Measurements from ENCODE around the gene PPM1D. TPM values are rescaled to one million over a fixed set of nuclear protein-coding genes. Genes with fewer than 3 reads are reported as not detected.

Gene PPM1D
- polyA plus RNA-seq, 2 of the 4 experiments (the other 2 are of a cell fraction), result 10.5 to 13.5 TPM

- TF ChIP-seq REST (IDR thresholded peaks at IDR 0.05) (no peak), BHLHE40 (IDR thresholded peaks at IDR 0.05; ENCODE audit: low read depth, low read length) (no peak), SMC3 (IDR thresholded peaks at IDR 0.05) (no peak), MAFK (IDR thresholded peaks at IDR 0.05; ENCODE audit: partially characterized antibody) (no peak), FOXS1 (CRISPR knock-in tag; IDR thresholded peaks at IDR 0.05) (no peak), ZSCAN20 (CRISPR knock-in tag; IDR thresholded peaks at IDR 0.05) (no peak), CBX8 (IDR thresholded peaks at IDR 0.05) (no peak), HMGXB4 (CRISPR knock-in tag; IDR thresholded peaks at IDR 0.05; ENCODE audit: borderline replicate concordance) (no peak), TFCP2L1 (CRISPR knock-in tag; IDR thresholded peaks at IDR 0.05) (no peak), JUN (IDR thresholded peaks at IDR 0.05) (no peak), MAX (IDR thresholded peaks at IDR 0.05) (no peak), RCOR1 (IDR thresholded peaks at IDR 0.05; ENCODE audit: low read depth, low read length) (no peak)
- TF ChIP-seq, protein P1, sequence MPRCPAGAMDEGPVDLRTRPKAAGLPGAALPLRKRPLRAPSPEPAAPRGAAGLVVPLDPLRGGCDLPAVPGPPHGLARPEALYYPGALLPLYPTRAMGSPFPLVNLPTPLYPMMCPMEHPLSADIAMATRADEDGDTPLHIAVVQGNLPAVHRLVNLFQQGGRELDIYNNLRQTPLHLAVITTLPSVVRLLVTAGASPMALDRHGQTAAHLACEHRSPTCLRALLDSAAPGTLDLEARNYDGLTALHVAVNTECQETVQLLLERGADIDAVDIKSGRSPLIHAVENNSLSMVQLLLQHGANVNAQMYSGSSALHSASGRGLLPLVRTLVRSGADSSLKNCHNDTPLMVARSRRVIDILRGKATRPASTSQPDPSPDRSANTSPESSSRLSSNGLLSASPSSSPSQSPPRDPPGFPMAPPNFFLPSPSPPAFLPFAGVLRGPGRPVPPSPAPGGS (IDR thresholded peaks at IDR 0.05), result no peak
Measured at GRCh38 chr17:60594734-60595133, 5.3 kb upstream of the PPM1D start (continued).

DNA sequence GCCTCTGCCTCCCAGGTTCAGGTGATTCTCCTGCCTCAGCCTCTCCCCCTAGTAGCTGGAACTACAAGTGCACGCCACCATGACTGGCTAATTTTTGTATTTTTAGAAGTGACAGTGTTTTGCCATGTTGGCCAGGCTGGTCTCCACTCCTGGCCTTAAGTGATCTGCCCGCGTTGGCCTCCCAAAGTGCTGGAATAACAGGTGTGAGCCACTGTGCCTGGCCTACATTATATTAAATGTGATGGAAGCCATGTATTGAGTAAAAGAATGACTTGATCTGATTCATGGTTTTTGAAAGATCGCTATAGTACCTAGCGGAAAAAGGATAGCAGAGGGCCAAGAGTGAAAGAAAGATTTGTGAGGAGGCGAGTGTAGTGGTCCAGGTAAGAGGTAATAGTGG, 2.7 kb upstream of the PPM1D start:
- no peak overlapping the region for H3K4me2 ChIP-seq
- no peak overlapping the region for H3K4me3 ChIP-seq
- no peak for FAIRE-seq
- ChIA-PET CTCF (interaction anchor here (0.6 to 2.4 kb wide), 6 partner anchors 11 to 67 kb away, joined by 3 to 9 read pairs (median 4); no protein-coding TSS in a partner anchor), POLR2A (no interaction called here)
- H3K9me3 ChIP-seq, result no peaks in the 10 kb centered on the region
- no peak overlapping the region for H3K27ac ChIP-seq
- ATAC-seq, result no peak
- DNase-seq (ENCODE audit: low read depth in 1 of 2, low spot score in 1 of 2), result no peak
- TF ChIP-seq REST (IDR thresholded peaks at IDR 0.05), result no peak
- no peak for TF ChIP-seq CEBPB (IDR thresholded peaks at IDR 0.05)
- TF ChIP-seq HEYL (CRISPR knock-in tag; IDR thresholded peaks at IDR 0.05), result no peak
- TF ChIP-seq ATOH8 (CRISPR knock-in tag; IDR thresholded peaks at IDR 0.05; ENCODE audit: low read depth), result no peak
- TF ChIP-seq CBX2 (IDR thresholded peaks at IDR 0.05; ENCODE audit: borderline replicate concordance, low read depth), result no peak
- peak; percentile 40 for TF ChIP-seq NFE2L2 (conservative IDR thresholded peaks at IDR 0.05; ENCODE audit: low read length)
- TF ChIP-seq POLR2AphosphoS2 (conservative IDR thresholded peaks at IDR 0.05; ENCODE audit: low read length), result no peak
- 94% methylated on average over 6 of the region's 6 CpGs for WGBS (ENCODE audit: missing lambda C conversion rate)
- H3K4me1 ChIP-seq, result peaks cover 5% of the 10 kb centered on the region; the same call in 1 of the 3 replicates

Data from A549 (cell line).